SK-N-SH (cell line): ENCODE results near the gene UBE2L5.

Experiments
- MAX ChIP-seq: IDR thresholded peaks from 2 replicates; pipeline ENCODE4 v1.4.0; 2012; ENCODE audit warnings: low read depth
- NFIC ChIP-seq: IDR thresholded peaks from 2 replicates; pipeline ENCODE4 v1.4.0; 2012; ENCODE audit warnings: borderline replicate concordance
- POLR2AphosphoS5 ChIP-seq: IDR thresholded peaks from 2 replicates; pipeline ENCODE4 v1.6.1; 2012; ENCODE audit warnings: low read depth, low read length
- RCOR1 ChIP-seq: fragments of 150-350 bp; IDR thresholded peaks from 2 replicates; pipeline ENCODE4 v1.6.1; 2017; ENCODE audit warnings: antibody characterized with exemption, low read length
- SMC3 ChIP-seq: IDR thresholded peaks from 2 replicates; pipeline ENCODE4 v1.6.1; 2012; ENCODE audit warnings: low read depth, low read length, improper control_type of control experiment
- TAF1 ChIP-seq: IDR thresholded peaks from 2 replicates; pipeline ENCODE4 v1.6.1; 2012; ENCODE audit warnings: low read depth, mild to moderate bottlenecking, low read length, moderate library complexity, borderline replicate concordance
- TCF12 ChIP-seq: IDR thresholded peaks from 2 replicates; pipeline ENCODE4 v1.4.0; 2012
- TEAD4 ChIP-seq: IDR thresholded peaks from 2 replicates; pipeline ENCODE4 v1.4.0; 2012; ENCODE audit warnings: mild to moderate bottlenecking, borderline replicate concordance; ENCODE audit not compliant: insufficient read depth
- TF ChIP-seq, protein P1 (sequence below): fragments of 200-600 bp; sonication (generic); IDR thresholded peaks from 2 replicates; pipeline ENCODE4 v1.6.1; 2017; ENCODE audit warnings: antibody characterized with exemption, mild to moderate bottlenecking, moderate library complexity
- TF ChIP-seq, protein P2 (sequence below): IDR thresholded peaks from 2 replicates; pipeline ENCODE4 v1.6.1; 2012; ENCODE audit warnings: mild to moderate bottlenecking, low read depth, low read length, moderate library complexity

DNA sequence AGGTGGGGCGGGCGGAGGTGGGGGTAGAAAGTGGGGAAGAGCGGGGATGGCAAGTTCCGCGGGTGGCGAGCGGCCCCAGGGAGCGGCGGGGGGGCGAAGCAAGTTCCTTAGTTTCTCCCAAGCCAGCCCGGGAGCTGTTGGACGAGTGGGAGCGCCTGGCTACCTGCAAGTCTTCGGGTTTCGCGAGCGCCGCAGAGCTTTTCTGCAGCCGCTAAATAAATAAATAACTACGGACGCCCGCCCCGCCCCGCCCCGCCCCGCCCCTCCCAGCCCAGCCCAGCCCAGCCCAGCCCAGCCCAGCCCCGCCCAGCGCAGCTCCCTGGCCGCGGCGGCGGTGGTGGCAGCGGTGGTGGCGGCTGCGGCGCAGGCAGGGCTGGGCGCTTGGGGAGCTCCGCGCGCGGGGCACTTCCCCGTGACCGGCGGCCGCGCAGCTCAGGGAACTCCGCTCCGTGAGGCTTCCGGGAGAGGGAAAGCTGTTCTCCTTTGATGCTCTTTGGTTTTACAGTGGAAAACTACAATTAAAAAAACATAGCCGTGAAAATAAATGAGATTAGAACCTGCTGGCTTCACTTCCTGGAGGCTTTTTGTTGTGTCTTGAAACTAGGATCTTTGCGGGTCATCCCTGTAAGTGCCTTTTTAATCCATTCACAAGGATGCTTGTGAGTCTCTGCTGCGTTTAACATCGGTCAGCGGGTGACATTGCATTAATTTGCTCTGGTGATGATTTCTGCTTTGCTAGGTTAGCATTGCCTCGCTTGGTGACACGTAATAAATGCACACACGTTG lies at the start of gene UBE2L5:
- TF ChIP-seq MAX (no peak), POLR2AphosphoS5 (no peak; the same call in 1 of the 2 replicates), TEAD4 (no peak), SMC3 (no peak), TCF12 (no peak), TAF1 (no peak), RCOR1 (no peak), NFIC (no peak)
- TF ChIP-seq, protein P1, sequence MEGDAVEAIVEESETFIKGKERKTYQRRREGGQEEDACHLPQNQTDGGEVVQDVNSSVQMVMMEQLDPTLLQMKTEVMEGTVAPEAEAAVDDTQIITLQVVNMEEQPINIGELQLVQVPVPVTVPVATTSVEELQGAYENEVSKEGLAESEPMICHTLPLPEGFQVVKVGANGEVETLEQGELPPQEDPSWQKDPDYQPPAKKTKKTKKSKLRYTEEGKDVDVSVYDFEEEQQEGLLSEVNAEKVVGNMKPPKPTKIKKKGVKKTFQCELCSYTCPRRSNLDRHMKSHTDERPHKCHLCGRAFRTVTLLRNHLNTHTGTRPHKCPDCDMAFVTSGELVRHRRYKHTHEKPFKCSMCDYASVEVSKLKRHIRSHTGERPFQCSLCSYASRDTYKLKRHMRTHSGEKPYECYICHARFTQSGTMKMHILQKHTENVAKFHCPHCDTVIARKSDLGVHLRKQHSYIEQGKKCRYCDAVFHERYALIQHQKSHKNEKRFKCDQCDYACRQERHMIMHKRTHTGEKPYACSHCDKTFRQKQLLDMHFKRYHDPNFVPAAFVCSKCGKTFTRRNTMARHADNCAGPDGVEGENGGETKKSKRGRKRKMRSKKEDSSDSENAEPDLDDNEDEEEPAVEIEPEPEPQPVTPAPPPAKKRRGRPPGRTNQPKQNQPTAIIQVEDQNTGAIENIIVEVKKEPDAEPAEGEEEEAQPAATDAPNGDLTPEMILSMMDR, result no peak
- TF ChIP-seq, protein P2, sequence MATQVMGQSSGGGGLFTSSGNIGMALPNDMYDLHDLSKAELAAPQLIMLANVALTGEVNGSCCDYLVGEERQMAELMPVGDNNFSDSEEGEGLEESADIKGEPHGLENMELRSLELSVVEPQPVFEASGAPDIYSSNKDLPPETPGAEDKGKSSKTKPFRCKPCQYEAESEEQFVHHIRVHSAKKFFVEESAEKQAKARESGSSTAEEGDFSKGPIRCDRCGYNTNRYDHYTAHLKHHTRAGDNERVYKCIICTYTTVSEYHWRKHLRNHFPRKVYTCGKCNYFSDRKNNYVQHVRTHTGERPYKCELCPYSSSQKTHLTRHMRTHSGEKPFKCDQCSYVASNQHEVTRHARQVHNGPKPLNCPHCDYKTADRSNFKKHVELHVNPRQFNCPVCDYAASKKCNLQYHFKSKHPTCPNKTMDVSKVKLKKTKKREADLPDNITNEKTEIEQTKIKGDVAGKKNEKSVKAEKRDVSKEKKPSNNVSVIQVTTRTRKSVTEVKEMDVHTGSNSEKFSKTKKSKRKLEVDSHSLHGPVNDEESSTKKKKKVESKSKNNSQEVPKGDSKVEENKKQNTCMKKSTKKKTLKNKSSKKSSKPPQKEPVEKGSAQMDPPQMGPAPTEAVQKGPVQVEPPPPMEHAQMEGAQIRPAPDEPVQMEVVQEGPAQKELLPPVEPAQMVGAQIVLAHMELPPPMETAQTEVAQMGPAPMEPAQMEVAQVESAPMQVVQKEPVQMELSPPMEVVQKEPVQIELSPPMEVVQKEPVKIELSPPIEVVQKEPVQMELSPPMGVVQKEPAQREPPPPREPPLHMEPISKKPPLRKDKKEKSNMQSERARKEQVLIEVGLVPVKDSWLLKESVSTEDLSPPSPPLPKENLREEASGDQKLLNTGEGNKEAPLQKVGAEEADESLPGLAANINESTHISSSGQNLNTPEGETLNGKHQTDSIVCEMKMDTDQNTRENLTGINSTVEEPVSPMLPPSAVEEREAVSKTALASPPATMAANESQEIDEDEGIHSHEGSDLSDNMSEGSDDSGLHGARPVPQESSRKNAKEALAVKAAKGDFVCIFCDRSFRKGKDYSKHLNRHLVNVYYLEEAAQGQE, result no peak
